ENCODE measurements around the gene NME9.

DNA sequence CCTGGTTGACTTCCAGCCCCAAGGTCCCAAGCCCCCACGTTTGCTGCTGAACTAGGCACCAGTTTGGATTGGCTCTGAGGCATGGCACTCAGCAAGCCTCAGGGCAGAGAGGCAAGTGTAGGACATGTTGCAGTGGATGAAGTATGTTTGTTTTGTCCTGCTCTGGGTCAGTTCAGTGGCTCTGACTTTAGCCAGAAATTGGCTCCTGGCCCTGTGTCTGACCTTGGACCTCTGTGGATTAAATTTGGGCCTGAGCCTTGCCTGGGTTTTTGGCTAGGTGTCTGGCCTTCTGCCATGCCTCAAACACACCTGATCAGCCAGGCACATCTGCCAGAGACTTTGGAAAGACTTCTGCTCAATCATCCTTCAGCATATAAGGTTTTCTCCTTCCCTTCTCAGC lies 15.1 kb upstream of the NME9 start:
- TF ChIP-seq JUN (IDR thresholded peaks at IDR 0.05) (no peak), RAD21 (conservative IDR thresholded peaks at IDR 0.05 in 1 of 2, IDR thresholded peaks at IDR 0.05 in 1 of 2) (no peak), HDAC2 (IDR thresholded peaks at IDR 0.05) (no peak)
- TF ChIP-seq, protein P1, sequence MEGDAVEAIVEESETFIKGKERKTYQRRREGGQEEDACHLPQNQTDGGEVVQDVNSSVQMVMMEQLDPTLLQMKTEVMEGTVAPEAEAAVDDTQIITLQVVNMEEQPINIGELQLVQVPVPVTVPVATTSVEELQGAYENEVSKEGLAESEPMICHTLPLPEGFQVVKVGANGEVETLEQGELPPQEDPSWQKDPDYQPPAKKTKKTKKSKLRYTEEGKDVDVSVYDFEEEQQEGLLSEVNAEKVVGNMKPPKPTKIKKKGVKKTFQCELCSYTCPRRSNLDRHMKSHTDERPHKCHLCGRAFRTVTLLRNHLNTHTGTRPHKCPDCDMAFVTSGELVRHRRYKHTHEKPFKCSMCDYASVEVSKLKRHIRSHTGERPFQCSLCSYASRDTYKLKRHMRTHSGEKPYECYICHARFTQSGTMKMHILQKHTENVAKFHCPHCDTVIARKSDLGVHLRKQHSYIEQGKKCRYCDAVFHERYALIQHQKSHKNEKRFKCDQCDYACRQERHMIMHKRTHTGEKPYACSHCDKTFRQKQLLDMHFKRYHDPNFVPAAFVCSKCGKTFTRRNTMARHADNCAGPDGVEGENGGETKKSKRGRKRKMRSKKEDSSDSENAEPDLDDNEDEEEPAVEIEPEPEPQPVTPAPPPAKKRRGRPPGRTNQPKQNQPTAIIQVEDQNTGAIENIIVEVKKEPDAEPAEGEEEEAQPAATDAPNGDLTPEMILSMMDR (IDR thresholded peaks at IDR 0.05): no peak
- TF ChIP-seq, protein P2, sequence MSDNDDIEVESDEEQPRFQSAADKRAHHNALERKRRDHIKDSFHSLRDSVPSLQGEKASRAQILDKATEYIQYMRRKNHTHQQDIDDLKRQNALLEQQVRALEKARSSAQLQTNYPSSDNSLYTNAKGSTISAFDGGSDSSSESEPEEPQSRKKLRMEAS (IDR thresholded peaks at IDR 0.05): no peak

Measured in A549 (cell line).